CD14-positive monocyte (primary cell): ENCODE data around the gene LGR5. TPM values are rescaled to one million over a fixed set of nuclear protein-coding genes. Genes with fewer than 3 reads are reported as not detected.

Experiments
- DNase-seq, 3 donors: peaks; one replicate each; pipeline ENCODE4 v3.0.0-alpha.2; 2011 to 2022
- H2AFZ ChIP-seq: 2 replicates; pipeline ENCODE4 v1.6.0; 2012; ENCODE audit warnings: mild to moderate bottlenecking, low read depth, low read length, inconsistent platforms; ENCODE audit not compliant: insufficient read depth, poor library complexity, severe bottlenecking
- H3K27ac ChIP-seq, 2 donors: 1 replicate in 1 of 2; 2 replicates in 1 of 2; pipeline ENCODE4 v1.5.1; 2012 to 2013; ENCODE audit warnings: low read length in 2 of 2, control low read depth in 1 of 2, inconsistent platforms in 1 of 2, low read depth in 1 of 2, mild to moderate bottlenecking in 1 of 2
- H3K27me3 ChIP-seq, 2 donors: one replicate each; pipeline versions ENCODE4 v1.6.0 to v1.6.1; 2011 to 2013; ENCODE audit warnings: low read length in 2 of 2; ENCODE audit not compliant: control insufficient read depth in 2 of 2, insufficient read depth in 2 of 2
- H3K36me3 ChIP-seq, 2 donors: replicated peaks in 1 of 2; 1 replicate in 1 of 2; 2 replicates in 1 of 2; pipeline versions ENCODE4 v1.5.1 to v1.6.1; 2012 to 2013; ENCODE audit warnings: low read length in 2 of 2, control low read depth in 1 of 2, inconsistent platforms in 1 of 2, mild to moderate bottlenecking in 1 of 2; ENCODE audit not compliant: insufficient read depth in 2 of 2, control insufficient read depth in 1 of 2
- H3K4me1 ChIP-seq, 2 donors: 1 replicate in 1 of 2; 2 replicates in 1 of 2; pipeline versions ENCODE4 v1.5.1 to v1.6.1; 2012 to 2013; ENCODE audit warnings: low read length in 2 of 2, control low read depth in 1 of 2, inconsistent platforms in 1 of 2, mild to moderate bottlenecking in 1 of 2, moderate library complexity in 1 of 2; ENCODE audit not compliant: insufficient read depth in 2 of 2, control insufficient read depth in 1 of 2
- H3K4me2 ChIP-seq: replicated peaks from 2 replicates; pipeline ENCODE3; 2012; ENCODE audit warnings: low read length, moderate library complexity, mild to moderate bottlenecking; ENCODE audit not compliant: poor library complexity, severe bottlenecking; ENCODE audit errors: extremely low read depth
- H3K4me3 ChIP-seq, 3 experiments: fragments of 200-600 bp in 1 of 3; sonication (generic) in 1 of 3; replicated peaks in 1 of 3; 1 replicate in 2 of 3; 2 replicates in 1 of 3; pipeline ENCODE4 v1.5.1; 2011 to 2013; ENCODE audit warnings: low read length in 3 of 3, mild to moderate bottlenecking in 3 of 3, control low read depth in 2 of 3, low read depth in 2 of 3, inconsistent platforms in 1 of 3, moderate library complexity in 1 of 3
- H3K79me2 ChIP-seq: 2 replicates; pipeline ENCODE4 v1.6.0; 2012; ENCODE audit warnings: mild to moderate bottlenecking, control low read depth, inconsistent platforms, low read length, moderate library complexity; ENCODE audit not compliant: insufficient read depth
- H3K9ac ChIP-seq: 2 replicates; pipeline ENCODE4 v1.6.0; 2017; ENCODE audit warnings: low read length, mild to moderate bottlenecking; ENCODE audit not compliant: insufficient read depth, poor library complexity, severe bottlenecking
- H3K9me3 ChIP-seq, 2 donors: replicated peaks in 1 of 2; 1 replicate in 1 of 2; 2 replicates in 1 of 2; pipeline versions ENCODE4 v1.5.1 to v1.6.1; 2012 to 2013; ENCODE audit warnings: low read length in 2 of 2, control low read depth in 1 of 2; ENCODE audit not compliant: control insufficient read depth in 1 of 2, insufficient read depth in 1 of 2
- H4K20me1 ChIP-seq: 2 replicates; pipeline ENCODE4 v1.6.0; 2012; ENCODE audit warnings: mild to moderate bottlenecking, low read length, control low read depth, moderate library complexity; ENCODE audit not compliant: insufficient read depth
- H3K27ac Mint-ChIP-seq, 7 donors: one replicate each; pipeline ENCODE4 v1.8.0; 2020; ENCODE audit warnings: mild to moderate bottlenecking in 7 of 7, mixed read lengths in 7 of 7, moderate library complexity in 6 of 7, inconsistent platforms in 2 of 7
- H3K27me3 Mint-ChIP-seq, 3 donors: one replicate each; pipeline ENCODE4 v1.8.0; 2021 to 2022; ENCODE audit warnings: low read depth in 3 of 3, mild to moderate bottlenecking in 3 of 3, mixed read lengths in 3 of 3, moderate library complexity in 3 of 3, inconsistent platforms in 1 of 3
- H3K36me3 Mint-ChIP-seq, 2 donors: one replicate each; pipeline ENCODE4 v1.8.0; 2020; ENCODE audit warnings: mixed read lengths in 2 of 2, inconsistent platforms in 1 of 2, mild to moderate bottlenecking in 1 of 2
- H3K4me1 Mint-ChIP-seq: one replicate; pipeline ENCODE4 v1.8.0; 2020; ENCODE audit warnings: mild to moderate bottlenecking, mixed read lengths
- H3K4me3 Mint-ChIP-seq, 2 donors: one replicate each; pipeline ENCODE4 v1.8.0; 2020; ENCODE audit warnings: mild to moderate bottlenecking in 2 of 2, mixed read lengths in 2 of 2, moderate library complexity in 1 of 2
- H3K9me3 Mint-ChIP-seq, 7 donors: one replicate each; pipeline ENCODE4 v1.8.0; 2020 to 2022; ENCODE audit warnings: mixed read lengths in 7 of 7, mild to moderate bottlenecking in 6 of 7, moderate library complexity in 6 of 7, inconsistent platforms in 2 of 7
- CTCF ChIP-seq: fragments of 200-600 bp; IDR thresholded peaks from one replicate; pipeline ENCODE4 v1.8.0; 2022; ENCODE audit warnings: antibody characterized with exemption, mild to moderate bottlenecking
- whole genome bisulfite sequencing: methylation state at CpG from one replicate; pipeline ENCODE4 v1.1.5; 2013; ENCODE audit warnings: missing lambda C conversion rate; ENCODE audit not compliant: insufficient coverage; 5-methylcytosine and 5-hydroxymethylcytosine counted together
- intact Hi-C, 2 donors: fragments of 100-400 bp; cut with micrococcal nuclease; formaldehyde crosslinking; loops; one replicate each; pipeline versions ENCODE4 v1.15.0 to v1.15.1; 2023
- polyA plus RNA-seq, 3 donors: library from polyadenylated mRNA; depleted of rRNA in 1 of 3; unstranded in 2 of 3; stranded (reverse) in 1 of 3; fragments of 300-500 nt in 2 of 3; fragments of >200 nt in 1 of 3; fragmentation: Illumina TruSeq in 2 of 3; gene quantifications; 1 replicate in 2 of 3; 2 replicates in 1 of 3; pipeline ENCODE4 v1.2.3, GENCODE V29; 2012 to 2021

The LGR5 gene
- polyA plus RNA-seq, 3 donors = not detected

GRCh38 chr12:71610031-71610795 lies 170.6 kb downstream of the LGR5 start:
- Histone ChIP-seq H3K27me3 (no peaks in the 10 kb centered on the region), H2AFZ (no peak overlapping the region), H3K4me3 (no peak overlapping the region), H3K36me3 (peaks cover 88 to 93% of the 10 kb centered on the region in 2 donors), H3K9me3 (no peaks in the 10 kb centered on the region), H3K4me2 (no peak overlapping the region), H3K79me2 (no peaks in the 10 kb centered on the region), H4K20me1 (peaks cover 27% of the 10 kb centered on the region), H3K27ac (peak overlapping the region in 1 of 2 donors; percentile 60), H3K9ac (no peak overlapping the region), H3K4me1 (no peaks in the 10 kb centered on the region)
- Mint-ChIP-seq H3K4me1 (peaks cover 4% of the 10 kb centered on the region), H3K4me3 (no peak overlapping the region), H3K36me3 (peaks cover 84 to 87% of the 10 kb centered on the region in 2 donors), H3K9me3 (no peaks in the 10 kb centered on the region), H3K27me3 (peaks cover 0 to 3% (median 0%) of the 10 kb centered on the region in 3 donors), H3K27ac (peak overlapping the region in 6 of 7 donors; percentile 45 to 86 (median 55))
- DNase-seq = peak; percentile 26 to 54 (median 44)
- intact Hi-C loops = no loop called here
- 0% methylated on average over 1 of the region's 6 CpGs for WGBS
- no peak for TF ChIP-seq CTCF

GRCh38 chr12:71621938-71622337 lies 182.3 kb downstream of the LGR5 start:
- peaks cover 78% of the 10 kb centered on the region for H4K20me1 ChIP-seq
- H3K27ac ChIP-seq = no peak overlapping the region
- H3K9me3 ChIP-seq = no peaks in the 10 kb centered on the region
- intact Hi-C loops = no loop called here
- peaks cover 5% of the 10 kb centered on the region for H3K4me1 Mint-ChIP-seq
- no peak overlapping the region for H3K4me2 ChIP-seq
- no peak for TF ChIP-seq CTCF
- H3K27me3 Mint-ChIP-seq = peaks cover 0 to 3% (median 0%) of the 10 kb centered on the region in 3 donors
- no peak overlapping the region for H2AFZ ChIP-seq
- WGBS = 100% methylated on average over 1 of the region's 1 CpG
- peaks cover 18% of the 10 kb centered on the region for H3K79me2 ChIP-seq
- no peak overlapping the region for H3K4me3 ChIP-seq
- no peak overlapping the region for H3K4me3 Mint-ChIP-seq
- H3K27me3 ChIP-seq = no peaks in the 10 kb centered on the region
- peak overlapping the region in 3 of 7 donors; percentile 15 to 34 (median 16) for H3K27ac Mint-ChIP-seq
- peaks cover 0 to 9% of the 10 kb centered on the region in 2 donors for H3K4me1 ChIP-seq
- no peak for DNase-seq
- H3K9ac ChIP-seq = no peak overlapping the region
- peaks cover 82 to 99% of the 10 kb centered on the region in 2 donors for H3K36me3 Mint-ChIP-seq
- no peaks in the 10 kb centered on the region for H3K9me3 Mint-ChIP-seq
- peaks cover 95 to 99% of the 10 kb centered on the region in 2 donors for H3K36me3 ChIP-seq
